ENCODE results near the gene PCNX1.
"Not testable (repeated sequence)": the region's sequence is repeated elsewhere in the genome, so short reads cannot be mapped to it uniquely, and the experiment has no call there.

Gene PCNX1

GRCh38 chr14:71143381-71144290 lies 236.4 kb downstream of the PCNX1 start:
- ChIA-PET POLR2A (no interaction called here), CTCF (interaction anchor here (0.9 to 2.6 kb wide), 2 partner anchors 23 to 609 kb away, joined by 3 to 19 read pairs; no protein-coding TSS in a partner anchor)
- no peaks in the 10 kb centered on the region for H3K9me3 ChIP-seq (ENCODE audit: control insufficient read depth, insufficient read depth, low read depth, low read length)
- TF ChIP-seq ZNF692 (tag by site-specific recombination; IDR thresholded peaks at IDR 0.05), result 0 out of 2 replicates have a peak, but pooled peaks have one; percentile 29
- peak; percentile 49; the same call in 1 of the 2 replicates for TF ChIP-seq EGR2 (tag by site-specific recombination; IDR thresholded peaks at IDR 0.05; ENCODE audit: low read depth)
- TF ChIP-seq ZFHX2 (tag by site-specific recombination; conservative IDR thresholded peaks at IDR 0.05), result peak; percentile 45; the same call in 1 of the 2 replicates
- TF ChIP-seq ZNF792 (tag by site-specific recombination; IDR thresholded peaks at IDR 0.05), result no peak
- H3K27ac ChIP-seq (ENCODE audit: extremely low read depth, low read depth, low read length), result no peak overlapping the region
- H3K36me3 ChIP-seq (ENCODE audit: control insufficient read depth in 2 of 2, insufficient read depth in 1 of 2, low read length in 2 of 2), result no peaks in the 10 kb centered on the region
- no peak overlapping the region for H3K4me3 ChIP-seq (ENCODE audit: low read depth, low read length)
- H3K4me1 ChIP-seq (ENCODE audit: control insufficient read depth, insufficient read depth, low read length), result no peaks in the 10 kb centered on the region

- H3K9me3 ChIP-seq (ENCODE audit: control insufficient read depth, insufficient read depth, low read depth, low read length); H3K36me3 ChIP-seq (ENCODE audit: control insufficient read depth in 2 of 2, insufficient read depth in 1 of 2, low read length in 2 of 2); CTCF ChIA-PET; H3K27ac ChIP-seq (ENCODE audit: extremely low read depth, low read depth, low read length); H3K4me3 ChIP-seq (ENCODE audit: low read depth, low read length); H3K4me1 ChIP-seq (ENCODE audit: control insufficient read depth, insufficient read depth, low read length); POLR2A ChIA-PET: not testable (repeated sequence)
These were observed 240.1 kb downstream of the PCNX1 start for GRCh38 chr14:71147335-71147734.

GRCh38 chr14:71148627-71149026 lies 241.4 kb downstream of the PCNX1 start:
- Histone ChIP-seq H3K4me3 (ENCODE audit: low read depth, low read length) (no peak overlapping the region), H3K4me1 (ENCODE audit: control insufficient read depth, insufficient read depth, low read length) (no peaks in the 10 kb centered on the region), H3K9me3 (ENCODE audit: control insufficient read depth, insufficient read depth, low read depth, low read length) (no peaks in the 10 kb centered on the region), H3K27ac (ENCODE audit: extremely low read depth, low read depth, low read length) (no peak overlapping the region), H3K36me3 (ENCODE audit: control insufficient read depth in 2 of 2, insufficient read depth in 1 of 2, low read length in 2 of 2) (no peaks in the 10 kb centered on the region)
- TF ChIP-seq OVOL3 (tag by site-specific recombination; IDR thresholded peaks at IDR 0.05) (no peak), ZNF266 (tag by site-specific recombination; IDR thresholded peaks at IDR 0.05; ENCODE audit: low read depth) (no peak), GLIS2 (tag by site-specific recombination; IDR thresholded peaks at IDR 0.05) (no peak), ZNF350 (tag by site-specific recombination; IDR thresholded peaks at IDR 0.05) (no peak), ZNF433 (tag by site-specific recombination; IDR thresholded peaks at IDR 0.05; ENCODE audit: low read depth) (no peak), RBAK (tag by site-specific recombination; IDR thresholded peaks at IDR 0.05) (no peak), ZFP37 (tag by site-specific recombination; IDR thresholded peaks at IDR 0.05) (no peak), ZNF660 (tag by site-specific recombination; IDR thresholded peaks at IDR 0.05) (no peak)
- ChIA-PET CTCF (no interaction called here), POLR2A (no interaction called here)

- Histone ChIP-seq H3K4me1 (ENCODE audit: control insufficient read depth, insufficient read depth, low read length) (no peaks in the 10 kb centered on the region), H3K9me3 (ENCODE audit: control insufficient read depth, insufficient read depth, low read depth, low read length) (no peaks in the 10 kb centered on the region), H3K36me3 (ENCODE audit: control insufficient read depth in 2 of 2, insufficient read depth in 1 of 2, low read length in 2 of 2) (no peaks in the 10 kb centered on the region), H3K4me3 (ENCODE audit: low read depth, low read length) (no peak overlapping the region), H3K27ac (ENCODE audit: extremely low read depth, low read depth, low read length) (no peak overlapping the region)
- ChIA-PET CTCF (no interaction called here), POLR2A (no interaction called here)
- peak; percentile 81 for TF ChIP-seq SETDB1 (IDR thresholded peaks at IDR 0.05; ENCODE audit: insufficient read length, low read length)
- no peak for TF ChIP-seq ZNF280D (tag by site-specific recombination; IDR thresholded peaks at IDR 0.05)
- no peak for TF ChIP-seq ZNF366 (tag by site-specific recombination; conservative IDR thresholded peaks at IDR 0.05)
- TF ChIP-seq TRIM28 (IDR thresholded peaks at IDR 0.05; ENCODE audit: borderline replicate concordance, low read length), result peak; percentile 67; the same call in 1 of the 2 replicates
- peak; percentile 94 for TF ChIP-seq ZNF585B (tag by site-specific recombination; IDR thresholded peaks at IDR 0.05)
These were observed 243.5 kb downstream of the PCNX1 start for GRCh38 chr14:71150737-71151136.

Measured in HEK293 (cell line).